WTC11 (cell line): ENCODE data around the gene HNRNPL. TPM values are rescaled to one million over a fixed set of nuclear protein-coding genes. Genes with fewer than 3 reads are reported as not detected.

ENCODE experiments used
- ATAC-seq: fragments of 200-7000 bp; cut with Tn5 transposase; 2 replicates; pipeline ENCODE4 v1.10.0; 2021; ENCODE audit warnings: mild to moderate bottlenecking, moderate library complexity
- CTCF ChIA-PET: fragments of 300-600 bp; sonication (Branson Sonifier 250); formaldehyde crosslinking; loops from one replicate; lab custom pipeline; 2021; ENCODE audit warnings: antibody characterized with exemption; lab: Charles Lee
- POLR2A ChIA-PET: fragments of 350-600 bp; sonication (Branson Sonifier 250); formaldehyde crosslinking; loops from one replicate; lab custom pipeline; 2021; ENCODE audit warnings: antibody characterized with exemption; lab: Charles Lee
- DNase-seq: peaks from one replicate; pipeline ENCODE4 v3.0.0; 2021; ENCODE audit warnings: low spot score
- H3K27ac Mint-ChIP-seq: 2 replicates; pipeline ENCODE4 v1.8.0; 2021; ENCODE audit warnings: mixed read lengths
- H3K27me3 Mint-ChIP-seq: 2 replicates; pipeline ENCODE4 v1.8.0; 2021; ENCODE audit warnings: low read depth, mild to moderate bottlenecking, moderate library complexity, mixed read lengths
- H3K36me3 Mint-ChIP-seq: 2 replicates; pipeline ENCODE4 v1.8.0; 2021; ENCODE audit warnings: mixed read lengths
- H3K4me1 Mint-ChIP-seq: 2 replicates; pipeline ENCODE4 v1.8.0; 2022; ENCODE audit warnings: mixed read lengths
- H3K4me3 Mint-ChIP-seq: 2 replicates; pipeline ENCODE4 v1.8.0; 2021; ENCODE audit warnings: mild to moderate bottlenecking, moderate library complexity, mixed read lengths
- H3K9me3 Mint-ChIP-seq: 2 replicates; pipeline ENCODE4 v1.8.0; 2021; ENCODE audit warnings: mixed read lengths
- ATF1 ChIP-seq: sonication (generic); formaldehyde crosslinking; IDR thresholded peaks from 2 replicates; pipeline ENCODE4 v1.8.1; 2023; ENCODE audit warnings: mild to moderate bottlenecking, moderate library complexity, missing genetic modification reagents
- CREB1 ChIP-seq: sonication (generic); formaldehyde crosslinking; IDR thresholded peaks from 2 replicates; pipeline ENCODE4 v1.8.0; 2023; ENCODE audit warnings: mild to moderate bottlenecking, missing genetic modification reagents
- ELF4 ChIP-seq: sonication (generic); formaldehyde crosslinking; IDR thresholded peaks from 2 replicates; pipeline ENCODE4 v1.8.1; 2022; ENCODE audit warnings: low read depth, mild to moderate bottlenecking, moderate library complexity, missing genetic modification reagents
- FOXK1 ChIP-seq: sonication (generic); formaldehyde crosslinking; IDR thresholded peaks from 2 replicates; pipeline ENCODE4 v1.8.0; 2022; ENCODE audit warnings: mild to moderate bottlenecking, moderate library complexity, missing genetic modification reagents
- NFE2L1 ChIP-seq: sonication (generic); formaldehyde crosslinking; IDR thresholded peaks from 2 replicates; pipeline ENCODE4 v1.8.1; 2023; ENCODE audit warnings: missing genetic modification reagents
- RELA ChIP-seq: sonication (generic); formaldehyde crosslinking; IDR thresholded peaks from 2 replicates; pipeline ENCODE4 v1.8.1; 2022; ENCODE audit warnings: missing genetic modification reagents, mild to moderate bottlenecking, borderline replicate concordance
- SMAD3 ChIP-seq: sonication (generic); formaldehyde crosslinking; IDR thresholded peaks from 2 replicates; pipeline ENCODE4 v1.8.0; 2022; ENCODE audit warnings: missing genetic modification reagents, mild to moderate bottlenecking, borderline replicate concordance
- SMAD4 ChIP-seq: sonication (generic); formaldehyde crosslinking; IDR thresholded peaks from 2 replicates; pipeline ENCODE4 v1.8.0; 2022; ENCODE audit warnings: mild to moderate bottlenecking, missing genetic modification reagents
- ZBTB21 ChIP-seq: sonication (generic); formaldehyde crosslinking; IDR thresholded peaks from 2 replicates; pipeline ENCODE4 v1.8.1; 2023; ENCODE audit warnings: mild to moderate bottlenecking, missing genetic modification reagents, borderline replicate concordance
- ZNF138 ChIP-seq: sonication (generic); formaldehyde crosslinking; conservative IDR thresholded peaks from 2 replicates; pipeline ENCODE4 v1.8.1; 2022; ENCODE audit warnings: mild to moderate bottlenecking, moderate library complexity, missing genetic modification reagents
- ZNF263 ChIP-seq: sonication (generic); formaldehyde crosslinking; IDR thresholded peaks from 2 replicates; pipeline ENCODE4 v1.8.1; 2022; ENCODE audit warnings: low read depth, mild to moderate bottlenecking, moderate library complexity, missing genetic modification reagents
- ZNF396 ChIP-seq: fragments of 250-450 bp; sonication (Bioruptor Pico); IDR thresholded peaks from 2 replicates; pipeline ENCODE4 v1.8.0; 2021; ENCODE audit warnings: mild to moderate bottlenecking, moderate library complexity, borderline replicate concordance
- total RNA-seq: library from RNA; stranded (reverse); gene quantifications from 3 replicates; pipeline ENCODE4 v1.2.3, GENCODE V29; 2021
- TF ChIP-seq, protein P1 (sequence below): fragments of 250-450 bp; sonication (Bioruptor Pico); IDR thresholded peaks from 2 replicates; pipeline ENCODE4 v1.8.0; 2021; ENCODE audit warnings: mild to moderate bottlenecking
- TF ChIP-seq, protein P2 (sequence below): sonication (generic); formaldehyde crosslinking; conservative IDR thresholded peaks from 2 replicates; pipeline ENCODE4 v1.8.1; 2023; ENCODE audit warnings: mild to moderate bottlenecking, low read depth, missing genetic modification reagents, moderate library complexity
- TF ChIP-seq, protein P3 (sequence below): fragments of 250-450 bp; sonication (Bioruptor Pico); conservative IDR thresholded peaks from 2 replicates; pipeline ENCODE4 v1.9.0; 2021; ENCODE audit warnings: mild to moderate bottlenecking
- TF ChIP-seq, protein P4 (sequence below): sonication (generic); formaldehyde crosslinking; IDR thresholded peaks from 2 replicates; pipeline ENCODE4 v1.8.1; 2023; ENCODE audit warnings: mild to moderate bottlenecking, missing genetic modification reagents, moderate library complexity
- TF ChIP-seq, protein P5 (sequence below): sonication (generic); formaldehyde crosslinking; IDR thresholded peaks from 2 replicates; pipeline ENCODE4 v1.8.1; 2023; ENCODE audit warnings: mild to moderate bottlenecking, missing genetic modification reagents
- TF ChIP-seq, protein P6 (sequence below): fragments of 250-450 bp; sonication (Bioruptor Pico); IDR thresholded peaks from 2 replicates; pipeline ENCODE4 v1.9.0; 2021; ENCODE audit warnings: mild to moderate bottlenecking
- TF ChIP-seq, protein P7 (sequence below): sonication (generic); formaldehyde crosslinking; IDR thresholded peaks from 2 replicates; pipeline ENCODE4 v1.8.1; 2022; ENCODE audit warnings: missing genetic modification reagents, borderline replicate concordance
- TF ChIP-seq, protein P8 (sequence below): sonication (generic); formaldehyde crosslinking; IDR thresholded peaks from 2 replicates; pipeline ENCODE4 v1.8.1; 2023; ENCODE audit warnings: mild to moderate bottlenecking, missing genetic modification reagents, moderate library complexity

The HNRNPL gene
- total RNA-seq, 1 experiment from 2014 or later: 779 TPM

DNA sequence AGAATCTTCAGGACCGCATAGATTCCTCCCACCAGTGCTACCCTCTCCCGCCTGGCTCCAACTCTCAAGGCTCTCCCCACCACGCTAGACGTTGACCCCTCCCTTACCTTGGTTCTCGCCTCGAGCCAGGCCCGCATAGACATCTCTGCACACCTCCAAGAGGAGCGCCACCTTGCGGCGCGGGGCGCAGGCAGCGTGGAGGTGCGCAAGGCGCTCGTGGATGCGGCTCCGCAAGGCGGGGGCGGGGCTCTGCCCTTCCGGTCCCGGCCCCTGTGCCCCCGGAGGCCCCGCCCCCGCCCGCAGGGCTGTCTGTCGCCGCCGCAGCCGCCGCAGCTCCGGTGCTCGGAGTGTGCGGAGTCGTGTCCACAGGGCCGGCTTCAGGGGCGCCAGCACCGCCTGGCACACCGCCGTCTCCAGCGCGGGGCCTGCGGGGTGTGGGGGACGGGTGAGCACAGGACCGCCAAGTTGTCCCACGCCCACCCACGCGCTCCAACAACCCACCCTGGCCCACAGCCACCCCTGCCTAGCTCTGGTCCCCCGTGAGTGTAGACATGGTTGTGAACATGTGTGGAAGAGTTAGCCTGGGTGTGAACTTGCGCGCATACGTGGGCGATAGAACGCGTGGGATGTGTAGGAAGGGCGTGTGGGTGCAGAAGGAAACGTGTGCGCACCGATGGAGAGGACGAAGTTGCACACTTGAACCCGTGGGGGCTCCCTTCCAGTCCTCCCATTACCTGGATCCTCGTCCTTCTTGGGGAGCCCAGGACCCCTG, 20.2 kb upstream of the HNRNPL start:
- ChIA-PET CTCF (interaction anchor here (0.6 to 2.9 kb wide), 21 partner anchors 10 to 467 kb away, joined by 3 to 17 read pairs (median 4); partner anchors contain the start of genes CCER2, ECH1, FAM98C and FBXO17), POLR2A (interaction anchor here (0.6 to 1.6 kb wide), 4 partner anchors 21 to 251 kb away, joined by 3 to 7 read pairs (median 4); partner anchors contain the start of genes EIF3K, HNRNPL, NFKBIB and SIRT2)
- H3K4me1 Mint-ChIP-seq: peaks cover 7% of the 10 kb centered on the region
- peak; percentile 78 for ATAC-seq
- peak; percentile 89 for DNase-seq
- H3K27ac Mint-ChIP-seq: no peak overlapping the region
- H3K4me3 Mint-ChIP-seq: peak overlapping the region; percentile 79
- H3K27me3 Mint-ChIP-seq: peaks cover 21% of the 10 kb centered on the region
- no peaks in the 10 kb centered on the region for H3K9me3 Mint-ChIP-seq
- H3K36me3 Mint-ChIP-seq: no peaks in the 10 kb centered on the region
- TF ChIP-seq NFE2L1 (CRISPR knock-in tag) (0 out of 2 replicates have a peak, but pooled peaks have one; percentile 49), ZNF396 (CRISPR knock-in tag) (no peak), SMAD3 (no peak), RELA (no peak), ZNF263 (no peak), ELF4 (CRISPR knock-in tag) (no peak), ZNF138 (CRISPR knock-in tag) (peak; percentile 92; the same call in 1 of the 2 replicates), CREB1 (CRISPR knock-in tag) (no peak), ZBTB21 (peak; percentile 65; the same call in 1 of the 2 replicates), ATF1 (CRISPR knock-in tag) (no peak), FOXK1 (CRISPR knock-in tag) (no peak), SMAD4 (no peak)
- TF ChIP-seq, protein P1, sequence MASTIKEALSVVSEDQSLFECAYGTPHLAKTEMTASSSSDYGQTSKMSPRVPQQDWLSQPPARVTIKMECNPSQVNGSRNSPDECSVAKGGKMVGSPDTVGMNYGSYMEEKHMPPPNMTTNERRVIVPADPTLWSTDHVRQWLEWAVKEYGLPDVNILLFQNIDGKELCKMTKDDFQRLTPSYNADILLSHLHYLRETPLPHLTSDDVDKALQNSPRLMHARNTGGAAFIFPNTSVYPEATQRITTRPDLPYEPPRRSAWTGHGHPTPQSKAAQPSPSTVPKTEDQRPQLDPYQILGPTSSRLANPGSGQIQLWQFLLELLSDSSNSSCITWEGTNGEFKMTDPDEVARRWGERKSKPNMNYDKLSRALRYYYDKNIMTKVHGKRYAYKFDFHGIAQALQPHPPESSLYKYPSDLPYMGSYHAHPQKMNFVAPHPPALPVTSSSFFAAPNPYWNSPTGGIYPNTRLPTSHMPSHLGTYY (CRISPR knock-in tag): no peak
- TF ChIP-seq, protein P2, sequence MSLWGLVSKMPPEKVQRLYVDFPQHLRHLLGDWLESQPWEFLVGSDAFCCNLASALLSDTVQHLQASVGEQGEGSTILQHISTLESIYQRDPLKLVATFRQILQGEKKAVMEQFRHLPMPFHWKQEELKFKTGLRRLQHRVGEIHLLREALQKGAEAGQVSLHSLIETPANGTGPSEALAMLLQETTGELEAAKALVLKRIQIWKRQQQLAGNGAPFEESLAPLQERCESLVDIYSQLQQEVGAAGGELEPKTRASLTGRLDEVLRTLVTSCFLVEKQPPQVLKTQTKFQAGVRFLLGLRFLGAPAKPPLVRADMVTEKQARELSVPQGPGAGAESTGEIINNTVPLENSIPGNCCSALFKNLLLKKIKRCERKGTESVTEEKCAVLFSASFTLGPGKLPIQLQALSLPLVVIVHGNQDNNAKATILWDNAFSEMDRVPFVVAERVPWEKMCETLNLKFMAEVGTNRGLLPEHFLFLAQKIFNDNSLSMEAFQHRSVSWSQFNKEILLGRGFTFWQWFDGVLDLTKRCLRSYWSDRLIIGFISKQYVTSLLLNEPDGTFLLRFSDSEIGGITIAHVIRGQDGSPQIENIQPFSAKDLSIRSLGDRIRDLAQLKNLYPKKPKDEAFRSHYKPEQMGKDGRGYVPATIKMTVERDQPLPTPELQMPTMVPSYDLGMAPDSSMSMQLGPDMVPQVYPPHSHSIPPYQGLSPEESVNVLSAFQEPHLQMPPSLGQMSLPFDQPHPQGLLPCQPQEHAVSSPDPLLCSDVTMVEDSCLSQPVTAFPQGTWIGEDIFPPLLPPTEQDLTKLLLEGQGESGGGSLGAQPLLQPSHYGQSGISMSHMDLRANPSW (CRISPR knock-in tag): no peak; the same call in 1 of the 2 replicates
- TF ChIP-seq, protein P3, sequence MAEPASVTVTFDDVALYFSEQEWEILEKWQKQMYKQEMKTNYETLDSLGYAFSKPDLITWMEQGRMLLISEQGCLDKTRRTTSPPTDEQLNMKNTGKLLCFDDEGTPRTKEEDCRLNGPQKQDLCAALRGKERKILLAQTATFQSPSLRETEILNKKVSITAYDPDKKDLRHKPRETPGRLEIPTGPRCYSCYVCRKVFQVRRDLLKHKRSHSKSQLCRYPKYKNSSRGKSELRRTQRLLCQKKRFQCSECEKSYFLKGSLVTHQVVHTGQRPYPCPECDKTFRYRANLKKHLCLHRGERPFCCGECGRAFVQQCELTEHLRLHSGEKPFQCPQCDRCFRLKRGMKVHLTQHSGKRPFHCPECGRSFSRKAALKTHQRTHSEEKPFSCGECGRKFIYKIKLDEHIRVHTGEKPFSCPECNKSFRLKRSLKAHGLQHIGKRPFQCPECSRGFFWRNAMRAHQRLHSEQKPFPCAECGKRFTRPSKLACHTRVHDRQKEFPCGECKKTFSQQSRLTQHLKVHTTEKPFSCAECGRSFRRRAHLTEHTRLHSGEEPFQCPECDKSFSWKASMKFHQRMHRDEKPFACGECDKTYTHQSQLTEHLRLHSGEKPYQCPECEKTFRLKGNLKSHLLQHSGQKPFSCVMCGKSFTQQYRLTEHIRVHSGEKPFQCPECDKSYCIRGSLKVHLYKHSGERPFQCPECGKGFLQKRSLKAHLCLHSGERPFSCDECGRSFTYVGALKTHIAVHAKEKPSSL: no peak
- TF ChIP-seq, protein P4, sequence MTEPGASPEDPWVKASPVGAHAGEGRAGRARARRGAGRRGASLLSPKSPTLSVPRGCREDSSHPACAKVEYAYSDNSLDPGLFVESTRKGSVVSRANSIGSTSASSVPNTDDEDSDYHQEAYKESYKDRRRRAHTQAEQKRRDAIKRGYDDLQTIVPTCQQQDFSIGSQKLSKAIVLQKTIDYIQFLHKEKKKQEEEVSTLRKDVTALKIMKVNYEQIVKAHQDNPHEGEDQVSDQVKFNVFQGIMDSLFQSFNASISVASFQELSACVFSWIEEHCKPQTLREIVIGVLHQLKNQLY: no peak
- TF ChIP-seq, protein P5, sequence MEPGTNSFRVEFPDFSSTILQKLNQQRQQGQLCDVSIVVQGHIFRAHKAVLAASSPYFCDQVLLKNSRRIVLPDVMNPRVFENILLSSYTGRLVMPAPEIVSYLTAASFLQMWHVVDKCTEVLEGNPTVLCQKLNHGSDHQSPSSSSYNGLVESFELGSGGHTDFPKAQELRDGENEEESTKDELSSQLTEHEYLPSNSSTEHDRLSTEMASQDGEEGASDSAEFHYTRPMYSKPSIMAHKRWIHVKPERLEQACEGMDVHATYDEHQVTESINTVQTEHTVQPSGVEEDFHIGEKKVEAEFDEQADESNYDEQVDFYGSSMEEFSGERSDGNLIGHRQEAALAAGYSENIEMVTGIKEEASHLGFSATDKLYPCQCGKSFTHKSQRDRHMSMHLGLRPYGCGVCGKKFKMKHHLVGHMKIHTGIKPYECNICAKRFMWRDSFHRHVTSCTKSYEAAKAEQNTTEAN (CRISPR knock-in tag): no peak
- TF ChIP-seq, protein P6, sequence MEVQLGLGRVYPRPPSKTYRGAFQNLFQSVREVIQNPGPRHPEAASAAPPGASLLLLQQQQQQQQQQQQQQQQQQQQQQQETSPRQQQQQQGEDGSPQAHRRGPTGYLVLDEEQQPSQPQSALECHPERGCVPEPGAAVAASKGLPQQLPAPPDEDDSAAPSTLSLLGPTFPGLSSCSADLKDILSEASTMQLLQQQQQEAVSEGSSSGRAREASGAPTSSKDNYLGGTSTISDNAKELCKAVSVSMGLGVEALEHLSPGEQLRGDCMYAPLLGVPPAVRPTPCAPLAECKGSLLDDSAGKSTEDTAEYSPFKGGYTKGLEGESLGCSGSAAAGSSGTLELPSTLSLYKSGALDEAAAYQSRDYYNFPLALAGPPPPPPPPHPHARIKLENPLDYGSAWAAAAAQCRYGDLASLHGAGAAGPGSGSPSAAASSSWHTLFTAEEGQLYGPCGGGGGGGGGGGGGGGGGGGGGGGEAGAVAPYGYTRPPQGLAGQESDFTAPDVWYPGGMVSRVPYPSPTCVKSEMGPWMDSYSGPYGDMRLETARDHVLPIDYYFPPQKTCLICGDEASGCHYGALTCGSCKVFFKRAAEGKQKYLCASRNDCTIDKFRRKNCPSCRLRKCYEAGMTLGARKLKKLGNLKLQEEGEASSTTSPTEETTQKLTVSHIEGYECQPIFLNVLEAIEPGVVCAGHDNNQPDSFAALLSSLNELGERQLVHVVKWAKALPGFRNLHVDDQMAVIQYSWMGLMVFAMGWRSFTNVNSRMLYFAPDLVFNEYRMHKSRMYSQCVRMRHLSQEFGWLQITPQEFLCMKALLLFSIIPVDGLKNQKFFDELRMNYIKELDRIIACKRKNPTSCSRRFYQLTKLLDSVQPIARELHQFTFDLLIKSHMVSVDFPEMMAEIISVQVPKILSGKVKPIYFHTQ (CRISPR knock-in tag): no peak
- TF ChIP-seq, protein P7, sequence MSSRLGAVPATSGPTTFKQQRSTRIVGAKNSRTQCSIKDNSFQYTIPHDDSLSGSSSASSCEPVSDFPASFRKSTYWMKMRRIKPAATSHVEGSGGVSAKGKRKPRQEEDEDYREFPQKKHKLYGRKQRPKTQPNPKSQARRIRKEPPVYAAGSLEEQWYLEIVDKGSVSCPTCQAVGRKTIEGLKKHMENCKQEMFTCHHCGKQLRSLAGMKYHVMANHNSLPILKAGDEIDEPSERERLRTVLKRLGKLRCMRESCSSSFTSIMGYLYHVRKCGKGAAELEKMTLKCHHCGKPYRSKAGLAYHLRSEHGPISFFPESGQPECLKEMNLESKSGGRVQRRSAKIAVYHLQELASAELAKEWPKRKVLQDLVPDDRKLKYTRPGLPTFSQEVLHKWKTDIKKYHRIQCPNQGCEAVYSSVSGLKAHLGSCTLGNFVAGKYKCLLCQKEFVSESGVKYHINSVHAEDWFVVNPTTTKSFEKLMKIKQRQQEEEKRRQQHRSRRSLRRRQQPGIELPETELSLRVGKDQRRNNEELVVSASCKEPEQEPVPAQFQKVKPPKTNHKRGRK (CRISPR knock-in tag): no peak
- TF ChIP-seq, protein P8, sequence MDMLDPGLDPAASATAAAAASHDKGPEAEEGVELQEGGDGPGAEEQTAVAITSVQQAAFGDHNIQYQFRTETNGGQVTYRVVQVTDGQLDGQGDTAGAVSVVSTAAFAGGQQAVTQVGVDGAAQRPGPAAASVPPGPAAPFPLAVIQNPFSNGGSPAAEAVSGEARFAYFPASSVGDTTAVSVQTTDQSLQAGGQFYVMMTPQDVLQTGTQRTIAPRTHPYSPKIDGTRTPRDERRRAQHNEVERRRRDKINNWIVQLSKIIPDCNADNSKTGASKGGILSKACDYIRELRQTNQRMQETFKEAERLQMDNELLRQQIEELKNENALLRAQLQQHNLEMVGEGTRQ (CRISPR knock-in tag): no peak; the same call in 1 of the 2 replicates
